Measurements from ENCODE around the gene ARHGEF1. TPM values are rescaled to one million over a fixed set of nuclear protein-coding genes. Genes with fewer than 3 reads are reported as not detected.
A peak's percentile ranks its signal among the peaks of the same experiment; 100 is the strongest.

ARHGEF1 gene
- total RNA-seq, 1 donor from 2014 or later, result 10.9 TPM

DNA sequence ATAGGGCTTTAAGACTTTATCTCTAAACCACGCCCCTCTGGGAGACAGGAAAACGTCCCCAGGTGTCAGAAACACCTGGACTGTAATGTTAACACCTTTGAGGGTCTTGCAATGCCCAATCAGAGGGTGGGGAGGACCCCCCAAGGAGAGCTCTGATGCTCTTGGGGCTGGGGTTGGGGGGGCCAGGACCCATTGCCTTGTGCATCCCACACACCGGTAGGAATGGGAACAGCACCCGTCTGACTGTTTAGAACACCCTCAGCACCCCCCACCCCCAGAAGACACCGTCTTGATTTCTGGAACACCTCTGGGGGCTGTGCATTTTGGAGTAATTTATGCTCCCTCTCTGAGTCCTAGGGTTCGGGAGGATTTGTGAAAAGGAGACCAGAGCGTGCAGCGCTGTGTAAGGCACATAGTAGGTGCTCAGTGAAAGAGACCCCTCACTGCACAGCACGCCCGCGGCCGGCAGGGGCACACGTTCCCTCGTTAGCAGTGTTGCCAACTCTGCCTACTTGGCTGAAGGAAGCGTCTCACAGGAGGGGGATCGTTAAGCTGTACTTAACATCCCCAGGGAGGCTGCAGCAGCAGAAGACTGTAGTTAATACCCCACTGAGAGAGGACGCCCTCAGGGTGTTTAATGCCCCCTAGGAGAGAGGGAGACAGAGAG, 48.1 kb downstream of the ARHGEF1 start:
- Histone ChIP-seq H3K9ac (no peak overlapping the region), H3K4me2 (no peak overlapping the region), H3K79me2 (ENCODE audit: low read depth) (no peaks in the 10 kb centered on the region), H3K4me3 (no peak overlapping the region), H3K4me1 (peaks cover 5% of the 10 kb centered on the region), H3F3A (ENCODE audit: low read depth) (peaks cover 26% of the 10 kb centered on the region), H3K9me3 (ENCODE audit: low read depth) (no peaks in the 10 kb centered on the region), H3K36me3 (no peaks in the 10 kb centered on the region), H3K27ac (no peak overlapping the region), H4K20me1 (ENCODE audit: low read depth) (peaks cover 44% of the 10 kb centered on the region), H3K27me3 (peaks cover 100% of the 10 kb centered on the region), H2AFZ (replicated peaks) (no peak overlapping the region)
- TF ChIP-seq EZH2phosphoT487 (IDR thresholded peaks at IDR 0.05) (no peak), CTCF (IDR thresholded peaks at IDR 0.05) (peak; percentile 49)
- H3K4me1 Mint-ChIP-seq, result peaks cover 9% of the 10 kb centered on the region
- H3K4me3 Mint-ChIP-seq, result no peak overlapping the region
- peaks cover 63% of the 10 kb centered on the region for H3K27me3 Mint-ChIP-seq (ENCODE audit: insufficient read depth, low read depth)
- peak overlapping the region; percentile 30 for H3K27ac Mint-ChIP-seq
- no peaks in the 10 kb centered on the region for H3K9me3 Mint-ChIP-seq
- H3K36me3 Mint-ChIP-seq, result no peaks in the 10 kb centered on the region
- DNase-seq (ENCODE audit: low spot score), result peak; percentile 51

- Histone ChIP-seq H4K20me1 (ENCODE audit: low read depth) (peaks cover 38% of the 10 kb centered on the region), H3K4me2 (no peak overlapping the region), H3K36me3 (no peaks in the 10 kb centered on the region), H3K27me3 (peaks cover 100% of the 10 kb centered on the region), H3K27ac (no peak overlapping the region), H3K4me1 (peaks cover 5% of the 10 kb centered on the region), H3K4me3 (no peak overlapping the region), H3K9me3 (ENCODE audit: low read depth) (no peaks in the 10 kb centered on the region), H2AFZ (replicated peaks) (no peak overlapping the region), H3K9ac (no peak overlapping the region), H3K79me2 (ENCODE audit: low read depth) (no peaks in the 10 kb centered on the region), H3F3A (ENCODE audit: low read depth) (peaks cover 20% of the 10 kb centered on the region)
- DNase-seq (ENCODE audit: low spot score), result no peak
- Mint-ChIP-seq H3K9me3 (no peaks in the 10 kb centered on the region), H3K4me3 (no peak overlapping the region), H3K4me1 (peaks cover 14% of the 10 kb centered on the region), H3K27ac (no peak overlapping the region), H3K36me3 (no peaks in the 10 kb centered on the region), H3K27me3 (ENCODE audit: insufficient read depth, low read depth) (peaks cover 72% of the 10 kb centered on the region)
- peak; percentile 24 for TF ChIP-seq EZH2 (IDR thresholded peaks at IDR 0.05)
- no peak for TF ChIP-seq CTCF (IDR thresholded peaks at IDR 0.05)
- TF ChIP-seq EZH2phosphoT487 (IDR thresholded peaks at IDR 0.05), result peak; percentile 19
Measured at GRCh38 chr19:41932259-41932719, 49.3 kb downstream of the ARHGEF1 start.

DNA sequence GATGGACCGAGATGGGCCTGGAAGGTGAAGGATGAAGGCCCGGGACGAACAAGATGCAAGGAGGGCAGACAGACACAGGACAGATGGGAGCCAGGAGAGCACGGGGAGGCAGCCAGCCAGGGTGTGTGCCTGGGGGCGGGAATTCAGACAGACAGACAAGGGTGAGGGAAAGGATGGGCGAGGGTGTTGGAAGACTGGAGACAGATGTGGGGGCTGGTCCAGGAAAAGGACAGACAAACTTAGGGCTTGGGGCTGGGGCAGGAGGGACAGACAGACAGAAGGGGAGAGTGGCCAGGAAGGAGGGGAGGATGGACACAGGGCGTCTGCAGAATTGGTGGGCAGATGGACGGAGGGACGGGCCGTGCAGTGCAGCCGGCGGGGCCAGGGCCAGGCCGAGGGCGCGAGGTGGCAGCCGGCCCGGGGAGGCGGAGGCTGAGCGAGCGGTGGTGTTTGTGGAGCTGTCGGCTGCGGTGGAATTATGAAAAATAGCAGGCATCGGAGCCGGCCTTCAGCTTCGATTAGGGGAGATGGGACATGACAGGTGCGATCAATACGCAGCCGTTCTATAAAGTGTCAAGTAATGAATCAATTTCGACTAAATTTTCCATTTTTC, 49.8 kb downstream of the ARHGEF1 start:
- H3K4me1 Mint-ChIP-seq, result peaks cover 17% of the 10 kb centered on the region
- peaks cover 100% of the 10 kb centered on the region for H3K27me3 ChIP-seq
- H3K79me2 ChIP-seq (ENCODE audit: low read depth), result no peaks in the 10 kb centered on the region
- H3K4me3 ChIP-seq, result no peak overlapping the region
- no peaks in the 10 kb centered on the region for H3K9me3 Mint-ChIP-seq
- no peak for TF ChIP-seq CTCF (IDR thresholded peaks at IDR 0.05)
- TF ChIP-seq EZH2 (IDR thresholded peaks at IDR 0.05), result peak; percentile 71
- H3K27me3 Mint-ChIP-seq (ENCODE audit: insufficient read depth, low read depth), result peaks cover 74% of the 10 kb centered on the region
- no peak overlapping the region for H3K9ac ChIP-seq
- no peak overlapping the region for H3K27ac Mint-ChIP-seq
- H3K4me2 ChIP-seq, result no peak overlapping the region
- DNase-seq (ENCODE audit: low spot score), result no peak
- H4K20me1 ChIP-seq (ENCODE audit: low read depth), result peaks cover 34% of the 10 kb centered on the region
- H3K4me1 ChIP-seq, result peaks cover 5% of the 10 kb centered on the region
- no peak overlapping the region for H2AFZ ChIP-seq (replicated peaks)
- no peaks in the 10 kb centered on the region for H3K36me3 ChIP-seq
- H3K9me3 ChIP-seq (ENCODE audit: low read depth), result no peaks in the 10 kb centered on the region
- no peak overlapping the region for H3K27ac ChIP-seq
- H3F3A ChIP-seq (ENCODE audit: low read depth), result peaks cover 20% of the 10 kb centered on the region
- no peaks in the 10 kb centered on the region for H3K36me3 Mint-ChIP-seq
- H3K4me3 Mint-ChIP-seq, result no peak overlapping the region

Data from neural progenitor cell (in vitro differentiated cells).